ENCODE results near the gene POLD3. TPM values are rescaled to one million over a fixed set of nuclear protein-coding genes. Genes with fewer than 3 reads are reported as not detected.

Gene POLD3
- total RNA-seq, 4 donors from 2014 or later: 9.0 to 21.9 (median 12.8) TPM

GRCh38 chr11:74575999-74576398, 16.4 kb upstream of the POLD3 start:
- no peak for DNase-seq (ENCODE audit: low spot score in 2 of 2)
- WGBS, 2 donors: 95 to 96% methylated on average over 3 of the region's 3 CpGs
- H3K4me3 ChIP-seq: no peak overlapping the region
- no peak overlapping the region for H3K27ac ChIP-seq
- no peaks in the 10 kb centered on the region for H3K36me3 ChIP-seq
- H3K4me1 ChIP-seq: no peaks in the 10 kb centered on the region
- H3K27me3 ChIP-seq: no peaks in the 10 kb centered on the region
- TF ChIP-seq EP300 (IDR thresholded peaks at IDR 0.05) (no peak), POLR2A (IDR thresholded peaks at IDR 0.05) (no peak)
- TF ChIP-seq, protein P1, sequence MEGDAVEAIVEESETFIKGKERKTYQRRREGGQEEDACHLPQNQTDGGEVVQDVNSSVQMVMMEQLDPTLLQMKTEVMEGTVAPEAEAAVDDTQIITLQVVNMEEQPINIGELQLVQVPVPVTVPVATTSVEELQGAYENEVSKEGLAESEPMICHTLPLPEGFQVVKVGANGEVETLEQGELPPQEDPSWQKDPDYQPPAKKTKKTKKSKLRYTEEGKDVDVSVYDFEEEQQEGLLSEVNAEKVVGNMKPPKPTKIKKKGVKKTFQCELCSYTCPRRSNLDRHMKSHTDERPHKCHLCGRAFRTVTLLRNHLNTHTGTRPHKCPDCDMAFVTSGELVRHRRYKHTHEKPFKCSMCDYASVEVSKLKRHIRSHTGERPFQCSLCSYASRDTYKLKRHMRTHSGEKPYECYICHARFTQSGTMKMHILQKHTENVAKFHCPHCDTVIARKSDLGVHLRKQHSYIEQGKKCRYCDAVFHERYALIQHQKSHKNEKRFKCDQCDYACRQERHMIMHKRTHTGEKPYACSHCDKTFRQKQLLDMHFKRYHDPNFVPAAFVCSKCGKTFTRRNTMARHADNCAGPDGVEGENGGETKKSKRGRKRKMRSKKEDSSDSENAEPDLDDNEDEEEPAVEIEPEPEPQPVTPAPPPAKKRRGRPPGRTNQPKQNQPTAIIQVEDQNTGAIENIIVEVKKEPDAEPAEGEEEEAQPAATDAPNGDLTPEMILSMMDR (IDR thresholded peaks at IDR 0.05): no peak
- H3K9me3 ChIP-seq: no peaks in the 10 kb centered on the region

- no peak for DNase-seq (ENCODE audit: low spot score in 2 of 2)
- Histone ChIP-seq H3K36me3 (no peaks in the 10 kb centered on the region), H3K4me3 (no peak overlapping the region), H3K27me3 (no peaks in the 10 kb centered on the region), H3K4me1 (no peaks in the 10 kb centered on the region), H3K27ac (no peak overlapping the region), H3K9me3 (no peaks in the 10 kb centered on the region)
- 69 to 82% methylated on average over 4 of the region's 4 CpGs for WGBS, 2 donors
- no peak for TF ChIP-seq POLR2A (IDR thresholded peaks at IDR 0.05)
- no peak for TF ChIP-seq EP300 (IDR thresholded peaks at IDR 0.05)
- TF ChIP-seq, protein P1 (IDR thresholded peaks at IDR 0.05): no peak
These were observed 15.2 kb upstream of the POLD3 start for GRCh38 chr11:74577181-74577580.

GRCh38 chr11:74577624-74578396, 14.6 kb upstream of the POLD3 start:
- H3K36me3 ChIP-seq: no peaks in the 10 kb centered on the region
- 70 to 74% methylated on average over 6 of the region's 6 CpGs for WGBS, 2 donors
- no peak for TF ChIP-seq EP300 (IDR thresholded peaks at IDR 0.05)
- TF ChIP-seq POLR2A (IDR thresholded peaks at IDR 0.05): no peak
- TF ChIP-seq, protein P1 (IDR thresholded peaks at IDR 0.05): no peak

DNA sequence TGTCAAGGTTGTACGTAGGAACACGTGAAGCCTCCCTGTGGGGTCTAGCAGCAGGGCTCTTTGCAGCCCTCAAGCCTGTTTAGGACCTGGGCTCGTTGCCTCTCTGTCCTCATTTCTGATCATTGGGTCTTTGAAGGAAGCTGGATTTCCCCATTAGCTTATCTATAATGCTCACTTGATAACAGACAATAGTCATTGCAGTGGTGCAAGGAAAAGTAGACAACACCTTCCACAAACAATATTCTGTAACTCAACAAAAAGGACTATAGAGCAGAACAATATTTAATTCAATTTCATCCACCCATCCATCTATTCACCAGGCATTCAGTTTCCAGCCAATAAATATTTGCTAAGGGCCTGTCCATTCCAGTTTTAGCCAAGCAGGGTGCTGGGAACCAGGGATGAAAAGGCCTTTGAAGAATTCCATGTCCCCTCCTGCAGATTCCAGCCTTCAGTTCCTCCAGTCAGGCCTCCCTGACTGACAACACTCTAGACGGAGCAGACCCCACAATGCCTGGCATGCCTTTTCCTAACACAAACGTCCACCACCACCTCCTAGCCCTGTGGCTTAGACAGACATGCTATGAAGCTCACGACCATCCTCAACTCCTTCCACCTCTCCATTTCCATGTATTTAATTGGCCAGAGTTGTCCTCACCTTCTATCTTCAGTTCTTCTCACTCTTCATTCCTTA, 12.7 kb upstream of the POLD3 start:
- Histone ChIP-seq H3K27me3 (no peaks in the 10 kb centered on the region), H3K9me3 (no peaks in the 10 kb centered on the region), H3K36me3 (no peaks in the 10 kb centered on the region), H3K4me1 (no peaks in the 10 kb centered on the region), H3K27ac (no peak overlapping the region), H3K4me3 (no peak overlapping the region)
- no peak for DNase-seq (ENCODE audit: low spot score in 2 of 2)
- TF ChIP-seq, protein P1 (IDR thresholded peaks at IDR 0.05): no peak
- TF ChIP-seq EP300 (IDR thresholded peaks at IDR 0.05): no peak
- no peak for TF ChIP-seq POLR2A (IDR thresholded peaks at IDR 0.05)
- 68 to 72% methylated on average over 6 of the region's 6 CpGs for WGBS, 2 donors

More at GRCh38 chr11:74577624-74578396, 14.6 kb upstream of the POLD3 start:
- Histone ChIP-seq H3K27me3 (no peaks in the 10 kb centered on the region), H3K4me1 (no peaks in the 10 kb centered on the region), H3K27ac (no peak overlapping the region), H3K9me3 (no peaks in the 10 kb centered on the region), H3K4me3 (no peak overlapping the region)
- no peak for DNase-seq (ENCODE audit: low spot score in 2 of 2)

GRCh38 chr11:74581954-74582547, 10.3 kb upstream of the POLD3 start:
- Histone ChIP-seq H3K27ac (no peak overlapping the region), H3K9me3 (no peaks in the 10 kb centered on the region), H3K27me3 (no peaks in the 10 kb centered on the region), H3K4me1 (no peaks in the 10 kb centered on the region), H3K4me3 (no peak overlapping the region), H3K36me3 (no peaks in the 10 kb centered on the region)
- WGBS, 2 donors: 91 to 94% methylated on average over 4 of the region's 4 CpGs
- TF ChIP-seq EP300 (IDR thresholded peaks at IDR 0.05) (no peak), POLR2A (IDR thresholded peaks at IDR 0.05) (no peak)
- TF ChIP-seq, protein P1 (IDR thresholded peaks at IDR 0.05): no peak
- DNase-seq (ENCODE audit: low spot score in 2 of 2): no peak

All from tibial nerve (tissue), 4 donors.